ENCODE results near the gene AXL.

The AXL gene

GRCh38 chr19:41295499-41295898, 76.5 kb downstream of the AXL start:
- no peak for TF ChIP-seq CTCF (conservative IDR thresholded peaks at IDR 0.05)
- peak overlapping the region; percentile 4; the same call in 1 of the 2 replicates for H3K27ac ChIP-seq

GRCh38 chr19:41296433-41296871, 77.4 kb downstream of the AXL start:
- TF ChIP-seq CTCF (conservative IDR thresholded peaks at IDR 0.05): no peak
- H3K27ac ChIP-seq: peak overlapping the region; percentile 24

- no peak overlapping the region for H3K27ac ChIP-seq
These were observed 78.8 kb downstream of the AXL start for GRCh38 chr19:41297628-41298347.

GRCh38 chr19:41298348-41298964, 79.4 kb downstream of the AXL start:
- H3K27ac ChIP-seq: no peak overlapping the region
- TF ChIP-seq CTCF (conservative IDR thresholded peaks at IDR 0.05): no peak

More at GRCh38 chr19:41297628-41298347, 78.8 kb downstream of the AXL start:
- no peak for TF ChIP-seq CTCF (conservative IDR thresholded peaks at IDR 0.05)

GRCh38 chr19:41299046-41299754, 80.2 kb downstream of the AXL start:
- no peak overlapping the region for H3K27ac ChIP-seq
- TF ChIP-seq CTCF (conservative IDR thresholded peaks at IDR 0.05): no peak

GRCh38 chr19:41299755-41300089, 80.7 kb downstream of the AXL start:
- no peak overlapping the region for H3K27ac ChIP-seq

More at GRCh38 chr19:41299755-41300089, 80.7 kb downstream of the AXL start:
- no peak for TF ChIP-seq CTCF (conservative IDR thresholded peaks at IDR 0.05)
